ENCODE results near the gene CFAP46.

The CFAP46 gene

DNA sequence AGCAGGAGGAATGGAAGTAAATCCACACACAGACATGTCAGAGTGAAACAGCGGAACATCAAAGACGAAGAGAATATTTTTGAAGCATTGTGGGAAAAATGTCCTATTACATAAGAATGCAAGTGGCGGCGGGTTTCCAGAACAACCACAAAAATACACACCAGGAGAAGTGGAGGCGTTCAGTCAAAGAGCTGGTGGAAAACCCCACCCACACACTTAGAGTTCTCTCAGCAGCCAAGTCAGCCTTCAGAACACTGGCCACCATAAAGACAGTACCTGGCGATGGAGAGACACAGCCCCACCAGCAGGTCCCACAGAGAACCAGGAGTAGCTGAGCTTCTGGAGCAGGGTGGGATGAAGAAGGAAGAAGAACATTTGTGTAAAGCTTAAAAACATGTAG is 180.1 kb downstream of the CFAP46 start:
- DNase-seq, result no peak

DNA sequence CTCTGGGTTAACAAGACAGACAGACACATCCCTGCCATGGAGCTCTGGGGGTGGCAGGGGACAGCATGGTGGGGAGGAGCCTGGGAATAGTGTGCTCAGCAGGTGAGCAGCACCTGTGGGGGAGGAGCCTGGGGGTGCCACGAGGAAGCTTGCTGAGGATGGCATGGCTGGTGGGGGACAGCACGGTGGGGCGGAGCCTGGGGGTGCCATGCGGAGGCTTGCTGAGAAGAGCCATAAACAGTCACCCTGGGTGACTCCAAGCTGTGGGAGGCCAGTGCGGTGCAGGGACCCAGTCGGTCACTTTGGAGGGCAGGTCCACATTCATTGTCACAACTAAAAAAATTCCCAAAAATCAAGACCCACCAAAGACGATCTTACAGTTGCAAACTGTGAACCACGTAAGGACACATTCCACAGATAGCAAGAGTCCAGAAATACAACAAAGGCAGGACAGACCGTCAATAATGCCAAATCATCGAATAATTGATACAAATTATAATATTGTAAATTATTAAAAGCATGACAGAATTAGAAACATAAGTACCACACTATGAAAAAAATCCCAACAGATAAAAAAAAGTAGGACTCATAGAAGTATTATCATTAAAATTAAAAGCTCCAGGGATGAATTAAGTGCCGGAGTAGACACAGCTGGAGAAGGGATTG is 180.8 kb downstream of the CFAP46 start:
- no peak for DNase-seq

DNA sequence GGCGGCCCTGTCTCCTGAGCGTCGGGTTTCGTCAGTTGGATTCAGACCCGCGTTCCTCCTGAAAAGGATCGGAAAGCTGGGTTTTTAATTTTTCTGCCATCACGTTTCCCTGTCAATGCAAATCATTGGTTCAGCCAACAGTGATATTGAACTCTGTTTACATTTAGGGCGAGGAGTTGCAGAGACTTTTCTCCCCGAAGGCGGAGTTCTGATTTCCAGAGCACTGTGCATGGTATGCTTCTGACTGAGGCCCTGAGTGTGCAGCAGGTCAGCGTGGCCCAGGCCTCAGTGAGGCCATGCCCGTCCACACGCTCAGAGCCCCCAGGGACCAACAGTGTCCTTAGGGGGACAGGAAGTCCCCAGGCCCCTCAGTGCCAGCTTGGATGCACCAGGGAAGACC is 183.5 kb downstream of the CFAP46 start:
- DNase-seq, result no peak
